Astrocyte (in vitro differentiated cells and primary cell): Measurements from ENCODE around the gene KCNH2. TPM values are rescaled to one million over a fixed set of nuclear protein-coding genes. Genes with fewer than 3 reads are reported as not detected.

Experiments used
- DNase-seq: peaks from one replicate; pipeline ENCODE4 v3.0.0-alpha.2; 2010; ENCODE audit warnings: low read depth
- FAIRE-seq: peaks from 2 replicates; lab custom pipeline; 2011; peaks lifted over from hg19 to GRCh38; lab: Jason Lieb, UNC
- H2AFZ ChIP-seq: 2 replicates; pipeline ENCODE4 v1.6.0; 2012; ENCODE audit warnings: low read depth, low read length, inconsistent platforms
- H3K27ac ChIP-seq: 2 replicates; pipeline ENCODE4 v1.5.1; 2011; ENCODE audit warnings: low read depth, low read length, inconsistent platforms
- H3K27me3 ChIP-seq: 2 replicates; pipeline ENCODE4 v1.6.0; 2011; ENCODE audit warnings: low read length, inconsistent platforms; ENCODE audit not compliant: insufficient read depth
- H3K36me3 ChIP-seq: 2 replicates; pipeline ENCODE4 v1.5.1; 2011; ENCODE audit warnings: low read length, inconsistent platforms; ENCODE audit not compliant: insufficient read depth
- H3K4me1 ChIP-seq: 2 replicates; pipeline ENCODE4 v1.5.1; 2011; ENCODE audit warnings: low read length, inconsistent platforms; ENCODE audit not compliant: insufficient read depth
- H3K4me2 ChIP-seq: 2 replicates; pipeline ENCODE4 v1.6.0; 2012; ENCODE audit warnings: low read length, inconsistent platforms
- H3K4me3 ChIP-seq: 2 replicates; pipeline ENCODE4 v1.5.1; 2011; ENCODE audit warnings: low read depth, mild to moderate bottlenecking, low read length, inconsistent platforms; ENCODE audit not compliant: insufficient read depth
- H3K79me2 ChIP-seq: 2 replicates; pipeline ENCODE4 v1.6.0; 2012; ENCODE audit warnings: mild to moderate bottlenecking, low read length, inconsistent platforms; ENCODE audit not compliant: insufficient read depth
- H3K9ac ChIP-seq: 2 replicates; pipeline ENCODE4 v1.6.0; 2012; ENCODE audit warnings: mild to moderate bottlenecking, low read length, inconsistent platforms
- H3K9me3 ChIP-seq: 2 replicates; pipeline ENCODE4 v1.5.1; 2012; ENCODE audit warnings: low read depth, mild to moderate bottlenecking, low read length, inconsistent platforms; ENCODE audit not compliant: insufficient read depth
- H4K20me1 ChIP-seq: 2 replicates; pipeline ENCODE4 v1.6.0; 2012; ENCODE audit warnings: low read length, inconsistent platforms; ENCODE audit not compliant: insufficient read depth
- H3K27ac Mint-ChIP-seq: one replicate; pipeline ENCODE4 v1.8.0; 2021; ENCODE audit warnings: mild to moderate bottlenecking, mixed read lengths; ENCODE audit not compliant: unreplicated experiment
- H3K27me3 Mint-ChIP-seq: one replicate; pipeline ENCODE4 v1.8.0; 2021; ENCODE audit warnings: low read depth, mixed read lengths; ENCODE audit not compliant: unreplicated experiment
- H3K36me3 Mint-ChIP-seq: one replicate; pipeline ENCODE4 v1.8.0; 2021; ENCODE audit warnings: low read depth, mixed read lengths; ENCODE audit not compliant: unreplicated experiment
- H3K4me1 Mint-ChIP-seq: one replicate; pipeline ENCODE4 v1.8.0; 2021; ENCODE audit warnings: low read depth, mixed read lengths; ENCODE audit not compliant: unreplicated experiment
- H3K4me3 Mint-ChIP-seq: one replicate; pipeline ENCODE4 v1.8.0; 2021; ENCODE audit warnings: mild to moderate bottlenecking, moderate library complexity, mixed read lengths; ENCODE audit not compliant: unreplicated experiment
- H3K9me3 Mint-ChIP-seq: one replicate; pipeline ENCODE4 v1.8.0; 2021; ENCODE audit warnings: mild to moderate bottlenecking, mixed read lengths; ENCODE audit not compliant: unreplicated experiment
- EZH2 ChIP-seq: IDR thresholded peaks from 2 replicates; pipeline ENCODE4 v1.6.1; 2012; ENCODE audit warnings: mild to moderate bottlenecking, low read length, inconsistent platforms; ENCODE audit not compliant: insufficient read depth
- total RNA-seq: library from RNA; stranded (reverse); gene quantifications from 2 replicates; pipeline ENCODE4 v1.2.1, GENCODE V29; 2021
- TF ChIP-seq, protein P1 (sequence below): IDR thresholded peaks from 2 replicates; pipeline ENCODE4 v1.5.1; 2011; ENCODE audit warnings: low read depth, mild to moderate bottlenecking, inconsistent platforms, low read length, moderate library complexity; ENCODE audit not compliant: insufficient read depth

The KCNH2 gene
- total RNA-seq, 1 donor from 2014 or later = 4.6 TPM

DNA sequence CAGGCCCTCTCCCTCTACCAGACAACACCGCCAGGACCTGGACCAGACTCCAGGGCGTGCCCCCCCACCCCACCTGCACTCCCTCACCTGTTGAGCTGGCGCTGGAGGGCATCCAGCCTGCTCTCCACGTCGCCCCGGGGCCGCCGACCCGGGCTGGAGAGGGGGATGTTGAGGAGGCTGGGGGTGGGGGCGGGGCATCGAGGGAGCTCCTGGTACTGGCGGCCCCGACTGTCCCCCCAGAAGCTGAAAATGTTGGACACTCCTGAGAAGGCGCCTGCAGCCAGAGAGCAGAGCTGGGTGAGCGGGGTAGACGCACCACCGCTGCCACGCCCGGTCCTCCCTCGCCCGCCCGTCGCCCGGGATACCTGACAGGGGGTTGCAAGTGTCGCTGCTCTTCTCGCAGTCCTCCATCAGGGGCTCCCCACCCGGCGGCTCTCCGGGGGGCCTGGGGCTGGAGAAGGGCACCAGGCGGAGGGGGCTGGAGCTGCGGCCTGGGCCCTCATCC is 30.8 kb downstream of the KCNH2 start:
- Histone ChIP-seq H3K27me3 (peaks cover 3% of the 10 kb centered on the region), H3K4me1 (peaks cover 2% of the 10 kb centered on the region), H4K20me1 (no peaks in the 10 kb centered on the region), H3K27ac (no peak overlapping the region), H3K79me2 (no peaks in the 10 kb centered on the region), H3K36me3 (no peaks in the 10 kb centered on the region), H3K4me3 (no peak overlapping the region), H3K9me3 (no peaks in the 10 kb centered on the region), H3K9ac (no peak overlapping the region), H2AFZ (no peak overlapping the region), H3K4me2 (no peak overlapping the region)
- no peak overlapping the region for H3K27ac Mint-ChIP-seq
- DNase-seq (no peak), FAIRE-seq (no peak)
- H3K4me1 Mint-ChIP-seq = peaks cover 5% of the 10 kb centered on the region
- peaks cover 8% of the 10 kb centered on the region for H3K27me3 Mint-ChIP-seq
- no peak overlapping the region for H3K4me3 Mint-ChIP-seq
- no peaks in the 10 kb centered on the region for H3K9me3 Mint-ChIP-seq
- TF ChIP-seq, protein P1, sequence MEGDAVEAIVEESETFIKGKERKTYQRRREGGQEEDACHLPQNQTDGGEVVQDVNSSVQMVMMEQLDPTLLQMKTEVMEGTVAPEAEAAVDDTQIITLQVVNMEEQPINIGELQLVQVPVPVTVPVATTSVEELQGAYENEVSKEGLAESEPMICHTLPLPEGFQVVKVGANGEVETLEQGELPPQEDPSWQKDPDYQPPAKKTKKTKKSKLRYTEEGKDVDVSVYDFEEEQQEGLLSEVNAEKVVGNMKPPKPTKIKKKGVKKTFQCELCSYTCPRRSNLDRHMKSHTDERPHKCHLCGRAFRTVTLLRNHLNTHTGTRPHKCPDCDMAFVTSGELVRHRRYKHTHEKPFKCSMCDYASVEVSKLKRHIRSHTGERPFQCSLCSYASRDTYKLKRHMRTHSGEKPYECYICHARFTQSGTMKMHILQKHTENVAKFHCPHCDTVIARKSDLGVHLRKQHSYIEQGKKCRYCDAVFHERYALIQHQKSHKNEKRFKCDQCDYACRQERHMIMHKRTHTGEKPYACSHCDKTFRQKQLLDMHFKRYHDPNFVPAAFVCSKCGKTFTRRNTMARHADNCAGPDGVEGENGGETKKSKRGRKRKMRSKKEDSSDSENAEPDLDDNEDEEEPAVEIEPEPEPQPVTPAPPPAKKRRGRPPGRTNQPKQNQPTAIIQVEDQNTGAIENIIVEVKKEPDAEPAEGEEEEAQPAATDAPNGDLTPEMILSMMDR = no peak
- no peak for TF ChIP-seq EZH2
- H3K36me3 Mint-ChIP-seq = peaks cover 3% of the 10 kb centered on the region

DNA sequence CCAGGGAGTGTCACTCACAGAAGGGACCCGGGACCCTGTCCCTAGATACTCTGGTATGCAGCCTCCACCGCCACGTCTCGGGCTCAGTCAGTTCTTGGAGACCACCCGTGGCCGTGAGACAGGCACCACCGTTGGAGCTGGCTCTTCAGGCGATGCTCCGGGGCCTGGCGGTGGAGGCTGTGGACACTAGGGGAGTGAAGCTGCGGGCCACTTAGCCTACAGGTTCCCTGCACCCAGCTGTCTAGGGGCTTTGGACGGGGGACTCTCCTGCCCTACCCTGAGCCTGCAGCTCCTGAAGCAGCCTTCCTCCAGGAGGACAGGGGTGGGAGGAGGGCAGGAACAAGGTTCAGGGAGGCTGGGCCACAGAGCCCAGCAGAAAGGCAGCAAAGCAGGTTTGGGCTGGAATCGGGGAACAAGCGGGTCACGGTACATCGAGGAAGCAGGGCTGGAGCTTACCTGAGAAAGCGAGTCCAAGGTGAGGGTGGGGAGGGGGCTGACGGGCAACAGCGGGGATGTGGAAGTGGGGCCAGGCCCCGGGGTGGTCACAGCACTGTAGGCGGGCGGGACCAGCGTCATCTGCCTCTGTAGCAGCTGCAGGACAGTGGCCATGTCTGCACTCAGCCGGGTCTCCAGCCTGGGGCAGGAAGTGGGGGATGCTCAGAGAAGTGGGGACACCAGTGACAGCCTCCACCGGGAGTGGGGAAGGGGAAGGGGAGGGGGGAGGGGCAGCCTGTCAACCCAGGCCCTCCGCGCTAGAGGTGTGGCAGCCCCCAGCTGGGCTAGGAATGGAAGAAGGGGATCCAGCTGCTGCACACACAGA is 31.5 kb downstream of the KCNH2 start:
- Histone ChIP-seq H3K4me1 (peaks cover 2% of the 10 kb centered on the region), H3K9ac (no peak overlapping the region), H3K79me2 (no peaks in the 10 kb centered on the region), H4K20me1 (no peaks in the 10 kb centered on the region), H3K4me2 (no peak overlapping the region), H3K27me3 (peaks cover 3% of the 10 kb centered on the region), H3K36me3 (no peaks in the 10 kb centered on the region), H3K4me3 (no peak overlapping the region), H3K9me3 (no peaks in the 10 kb centered on the region), H3K27ac (no peak overlapping the region), H2AFZ (no peak overlapping the region)
- peaks cover 7% of the 10 kb centered on the region for H3K27me3 Mint-ChIP-seq
- H3K27ac Mint-ChIP-seq = no peak overlapping the region
- TF ChIP-seq, protein P1 = no peak
- TF ChIP-seq EZH2 = no peak
- no peaks in the 10 kb centered on the region for H3K9me3 Mint-ChIP-seq
- H3K4me1 Mint-ChIP-seq = peaks cover 5% of the 10 kb centered on the region
- FAIRE-seq (no peak), DNase-seq (no peak)
- H3K36me3 Mint-ChIP-seq = peaks cover 3% of the 10 kb centered on the region
- no peak overlapping the region for H3K4me3 Mint-ChIP-seq
